Heart right ventricle (tissue), 16 donors: Measurements from ENCODE around the gene TNKS1BP1. TPM values are rescaled to one million over a fixed set of nuclear protein-coding genes. Genes with fewer than 3 reads are reported as not detected.
"Not testable (repeated sequence)": the region's sequence is repeated elsewhere in the genome, so short reads cannot be mapped to it uniquely, and the experiment has no call there.

Experiments
- ATAC-seq, 8 donors: fragments of 200-7000 bp; cut with Tn5 transposase; one replicate each; pipeline ENCODE4 v1.9.1; 2020; ENCODE audit warnings: mild to moderate bottlenecking in 8 of 8, moderate library complexity in 8 of 8, moderate number of reproducible peaks in 1 of 8
- DNase-seq, 2 donors: peaks; one replicate each; pipeline ENCODE4 v3.0.0-alpha.2; 2020
- H3K27ac ChIP-seq, 10 donors: fragments of 200-600 bp; sonication (generic) in 2 of 10; one replicate each; pipeline versions ENCODE4 v1.5.0 to v1.8.0; 2020 to 2022; ENCODE audit warnings: mild to moderate bottlenecking in 3 of 10
- H3K27me3 ChIP-seq, 7 donors: fragments of 200-600 bp; one replicate each; pipeline ENCODE4 v1.8.0; 2021 to 2022; ENCODE audit warnings: mild to moderate bottlenecking in 2 of 7
- H3K36me3 ChIP-seq, 9 donors: fragments of 200-600 bp; sonication (generic) in 1 of 9; one replicate each; pipeline versions ENCODE4 v1.5.0 to v1.8.0; 2020 to 2022; ENCODE audit warnings: mild to moderate bottlenecking in 2 of 9
- H3K4me1 ChIP-seq, 9 donors: fragments of 200-600 bp; sonication (generic) in 1 of 9; one replicate each; pipeline versions ENCODE4 v1.5.0 to v1.8.0; 2020 to 2022; ENCODE audit warnings: mild to moderate bottlenecking in 4 of 9
- H3K4me3 ChIP-seq, 10 donors: fragments of 200-600 bp; sonication (generic) in 2 of 10; one replicate each; pipeline versions ENCODE4 v1.5.0 to v1.8.0; 2020 to 2022; ENCODE audit warnings: mild to moderate bottlenecking in 7 of 10, moderate library complexity in 2 of 10
- H3K9me3 ChIP-seq, 11 donors: fragments of 200-600 bp in 10 of 11; sonication (generic) in 2 of 11; one replicate each; pipeline versions ENCODE4 v1.5.0 to v1.8.0; 2013 to 2022; ENCODE audit warnings: mild to moderate bottlenecking in 2 of 11, control low read depth in 1 of 11, moderate library complexity in 1 of 11
- WGBS, 2 donors: extraction: QIAGEN DNeasy Blood & Tissue Kit; methylation state at CpG; one replicate each; pipeline ENCODE4 v1.1.7; 2013; ENCODE audit warnings: inconsistent platforms in 1 of 2; 5-methylcytosine and 5-hydroxymethylcytosine counted together
- intact Hi-C, 10 donors: fragments of 100-400 bp; cut with DNase I; formaldehyde crosslinking; loops; one replicate each; pipeline versions ENCODE4 v1.11.1 to v1.14.2; 2022
- polyA plus RNA-seq, 2 donors: library from polyadenylated mRNA; stranded (reverse); fragments of 200-250 nt; gene quantifications; one replicate each; pipeline ENCODE4 v1.2.3, GENCODE V29; 2013
- total RNA-seq, 10 donors: library from RNA; stranded (reverse); fragmentation: NEBNext Ultra II Directional in 3 of 10; extraction: Animal tissue kit (Norgen Biotek cat#: 25700) in 3 of 10; gene quantifications; one replicate each; pipeline versions ENCODE4 v1.2.1 to v1.2.4, GENCODE V29; 2021 to 2023
- TF ChIP-seq, protein P1 (sequence below), 9 donors: fragments of 200-600 bp; sonication (generic) in 2 of 9; IDR thresholded peaks; one replicate each; pipeline versions ENCODE4 v1.5.0 to v1.8.0; 2021 to 2022; ENCODE audit warnings: antibody characterized with exemption in 9 of 9, mild to moderate bottlenecking in 5 of 9, moderate library complexity in 1 of 9
- donor health status: Arrhythmogenic right ventricular cardiomyopathy.
- donor health status: ischemic (EF 13 %, LVEDD 7.1; RV severe dilation, severe dysfunction).
- donor health status: healthy with polysubstance abuse.
- donor health status: DM: no; HTN: yes; CAD: no.
- donor health status: DM: no; HTN: no; CAD: no.
- donor health status: ischemic (EF 25% LVEDD 6.9; RV normal size, moderate dysfunction).
- donor health status: ischemic (EF 25% LVEDD 5.7; RV mildly dilated, moderate dysfunction).
- donor health status: healthy.
- donor health status: DM: yes; HTN: yes; CAD: no.
- donor health status: Ischemic cardiomyopathy.
- donor health status: ischemic (EF 35%, LVEDD 5.7; RV mildly dilated, moderate dysfunction).
- donor health status: nonischemic (EF 11% LVEDD 7.7; RV severe dilation, severe dysfunction).
- donor health status: DM: yes; HTN: yes; CAD: no.
- donor health status: PGD.
- donor health status: ischemic (EF 29% LVEDD 5.4; RV normal size, mild dysfunction).
- donor health status: nonischemic (EF 23%, LVEDD 6.1; RV moderate dilation, normal function).

Gene TNKS1BP1
- total and polyA plus RNA-seq, 12 donors: 19.9 to 118 (median 37.0) TPM

- intact Hi-C loops: no loop called here
- Histone ChIP-seq H3K9me3 (no peaks in the 10 kb centered on the region), H3K27me3 (no peaks in the 10 kb centered on the region), H3K36me3 (no peaks in the 10 kb centered on the region), H3K4me3 (no peak overlapping the region), H3K4me1 (peaks cover 0 to 25% (median 12%) of the 10 kb centered on the region in 9 donors), H3K27ac (no peak overlapping the region)
- WGBS, 2 donors: 89 to 92% methylated on average over 3 of the region's 3 CpGs
- ATAC-seq (no peak), DNase-seq (no peak)
- TF ChIP-seq, protein P1, sequence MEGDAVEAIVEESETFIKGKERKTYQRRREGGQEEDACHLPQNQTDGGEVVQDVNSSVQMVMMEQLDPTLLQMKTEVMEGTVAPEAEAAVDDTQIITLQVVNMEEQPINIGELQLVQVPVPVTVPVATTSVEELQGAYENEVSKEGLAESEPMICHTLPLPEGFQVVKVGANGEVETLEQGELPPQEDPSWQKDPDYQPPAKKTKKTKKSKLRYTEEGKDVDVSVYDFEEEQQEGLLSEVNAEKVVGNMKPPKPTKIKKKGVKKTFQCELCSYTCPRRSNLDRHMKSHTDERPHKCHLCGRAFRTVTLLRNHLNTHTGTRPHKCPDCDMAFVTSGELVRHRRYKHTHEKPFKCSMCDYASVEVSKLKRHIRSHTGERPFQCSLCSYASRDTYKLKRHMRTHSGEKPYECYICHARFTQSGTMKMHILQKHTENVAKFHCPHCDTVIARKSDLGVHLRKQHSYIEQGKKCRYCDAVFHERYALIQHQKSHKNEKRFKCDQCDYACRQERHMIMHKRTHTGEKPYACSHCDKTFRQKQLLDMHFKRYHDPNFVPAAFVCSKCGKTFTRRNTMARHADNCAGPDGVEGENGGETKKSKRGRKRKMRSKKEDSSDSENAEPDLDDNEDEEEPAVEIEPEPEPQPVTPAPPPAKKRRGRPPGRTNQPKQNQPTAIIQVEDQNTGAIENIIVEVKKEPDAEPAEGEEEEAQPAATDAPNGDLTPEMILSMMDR (IDR thresholded peaks at IDR 0.05): no peak
Observed at GRCh38 chr11:57361926-57362325, 37.2 kb upstream of the TNKS1BP1 start.

DNA sequence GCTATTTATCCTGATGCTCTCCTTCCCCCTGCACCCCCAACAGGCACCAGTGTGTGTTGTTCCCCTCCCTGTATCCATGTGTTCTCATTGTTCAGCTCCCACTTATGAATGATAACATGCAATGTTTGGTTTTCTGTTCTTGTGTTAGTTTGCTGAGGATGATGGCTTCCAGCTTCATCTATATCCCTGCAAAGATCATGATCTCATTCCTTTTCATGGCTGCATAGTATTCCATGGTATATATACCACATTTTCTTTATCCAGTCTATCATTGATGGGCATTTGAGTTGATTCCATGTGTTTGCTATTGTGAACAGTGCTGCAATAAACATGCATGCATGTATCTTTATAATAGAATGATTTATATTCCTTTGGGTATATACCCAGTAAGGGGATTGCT is 36.7 kb upstream of the TNKS1BP1 start:
- H3K27ac ChIP-seq, H3K36me3 ChIP-seq, H3K9me3 ChIP-seq, ATAC-seq, intact Hi-C loops, H3K4me3 ChIP-seq, H3K27me3 ChIP-seq, DNase-seq: not testable (repeated sequence)
- H3K4me1 ChIP-seq: peaks cover 0 to 26% (median 12%) of the 10 kb centered on the region in 9 donors

DNA sequence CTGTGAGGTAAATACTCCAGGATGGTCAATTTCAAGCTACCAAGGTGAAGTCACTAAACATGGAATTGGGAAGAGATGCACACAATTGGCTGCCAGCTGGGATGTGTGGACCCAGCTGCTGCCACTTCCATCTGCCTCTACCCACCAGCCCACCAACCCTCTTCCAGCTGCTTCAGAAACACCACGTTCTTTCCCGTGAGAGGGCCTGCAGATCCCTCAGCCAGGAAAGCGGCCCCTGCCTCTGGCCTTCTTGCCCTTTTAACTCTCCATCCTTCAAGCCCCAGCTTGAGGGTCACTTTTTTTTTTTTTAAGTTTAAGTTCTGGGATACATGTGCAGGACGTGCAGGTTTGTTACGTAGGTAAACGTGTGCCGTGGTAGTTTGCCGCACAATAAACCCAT is 36.2 kb upstream of the TNKS1BP1 start:
- WGBS, 2 donors: 92 to 96% methylated on average over 8 of the region's 8 CpGs
- H3K4me1 ChIP-seq: peaks cover 0 to 26% (median 12%) of the 10 kb centered on the region in 9 donors
- DNase-seq (no peak), ATAC-seq (no peak)
- TF ChIP-seq, protein P1 (IDR thresholded peaks at IDR 0.05): no peak
- H3K4me3 ChIP-seq: no peak overlapping the region
- no peak overlapping the region for H3K27ac ChIP-seq
- no peaks in the 10 kb centered on the region for H3K27me3 ChIP-seq
- intact Hi-C loops: no loop called here
- no peaks in the 10 kb centered on the region for H3K9me3 ChIP-seq
- H3K36me3 ChIP-seq: no peaks in the 10 kb centered on the region

- TF ChIP-seq, protein P1 (IDR thresholded peaks at IDR 0.05): no peak
- intact Hi-C loops: loop anchor here in 2 of 10 donors (5.0 to 10.0 kb wide), 2 partner anchors 47 to 95 kb away; no protein-coding TSS in a partner anchor
- H3K9me3 ChIP-seq: no peaks in the 10 kb centered on the region
- ATAC-seq (no peak), DNase-seq (no peak)
- H3K27me3 ChIP-seq: no peaks in the 10 kb centered on the region
- H3K4me1 ChIP-seq: peaks cover 0 to 26% (median 12%) of the 10 kb centered on the region in 9 donors
- no peaks in the 10 kb centered on the region for H3K36me3 ChIP-seq
- no peak overlapping the region for H3K27ac ChIP-seq
- WGBS, 2 donors: 91 to 93% methylated on average over 9 of the region's 9 CpGs
- no peak overlapping the region for H3K4me3 ChIP-seq
Observed at GRCh38 chr11:57359896-57360690, 35.3 kb upstream of the TNKS1BP1 start.

- no peak overlapping the region for H3K4me3 ChIP-seq
- no peak for DNase-seq
- peak in 2 of 8 donors; percentile 8 to 9 for ATAC-seq
- H3K9me3 ChIP-seq: no peaks in the 10 kb centered on the region
- TF ChIP-seq, protein P1 (IDR thresholded peaks at IDR 0.05): no peak
- whole genome bisulfite sequencing, 2 donors: 84 to 88% methylated on average over 5 of the region's 5 CpGs
- peak overlapping the region in 2 of 10 donors; percentile 22 to 50 for H3K27ac ChIP-seq
- intact Hi-C loops: loop anchor here in 2 of 10 donors (5.0 to 10.0 kb wide), 2 partner anchors 48 to 95 kb away; no protein-coding TSS in a partner anchor
- peaks cover 0 to 32% (median 12%) of the 10 kb centered on the region in 9 donors for H3K4me1 ChIP-seq
- no peaks in the 10 kb centered on the region for H3K36me3 ChIP-seq
- no peaks in the 10 kb centered on the region for H3K27me3 ChIP-seq
Observed at GRCh38 chr11:57359396-57359795, 34.6 kb upstream of the TNKS1BP1 start.
